ENCODE results near the gene RADIL.
"Not testable (repeated sequence)": the region's sequence is repeated elsewhere in the genome, so short reads cannot be mapped to it uniquely, and the experiment has no call there.

Gene RADIL

GRCh38 chr7:4808565-4808964 lies 75.0 kb downstream of the RADIL start:
- no peak for DNase-seq (ENCODE audit: low spot score)

- no peak for DNase-seq (ENCODE audit: low spot score)
Observed at GRCh38 chr7:4808026-4808425, 75.5 kb downstream of the RADIL start.

GRCh38 chr7:4807598-4808016 lies 75.9 kb downstream of the RADIL start:
- no peak for DNase-seq (ENCODE audit: low spot score)

- DNase-seq (ENCODE audit: low spot score), result no peak
Observed at GRCh38 chr7:4806983-4807597, 76.4 kb downstream of the RADIL start.

GRCh38 chr7:4805984-4806300 lies 77.6 kb downstream of the RADIL start:
- no peak for DNase-seq (ENCODE audit: low spot score)

GRCh38 chr7:4805110-4805983 lies 78.2 kb downstream of the RADIL start:
- DNase-seq (ENCODE audit: low spot score), result no peak

- DNase-seq (ENCODE audit: low spot score), result no peak
Observed at GRCh38 chr7:4803397-4804241, 79.9 kb downstream of the RADIL start.

- not testable (repeated sequence) for DNase-seq (ENCODE audit: low spot score)
Observed at GRCh38 chr7:4802577-4802976, 80.9 kb downstream of the RADIL start.

- no peak for DNase-seq (ENCODE audit: low spot score)
Observed at GRCh38 chr7:4801839-4802231, 81.7 kb downstream of the RADIL start.

GRCh38 chr7:4800926-4801838 lies 82.3 kb downstream of the RADIL start:
- no peak for DNase-seq (ENCODE audit: low spot score)

GRCh38 chr7:4800487-4800886 lies 83.0 kb downstream of the RADIL start:
- DNase-seq (ENCODE audit: low spot score), result no peak

- DNase-seq (ENCODE audit: low spot score), result no peak
Observed at GRCh38 chr7:4799508-4800268, 83.8 kb downstream of the RADIL start.

- DNase-seq (ENCODE audit: low spot score), result no peak
Observed at GRCh38 chr7:4798706-4799235, 84.7 kb downstream of the RADIL start.

GRCh38 chr7:4797858-4798705 lies 85.4 kb downstream of the RADIL start:
- DNase-seq (ENCODE audit: low spot score), result peak; percentile 93

GRCh38 chr7:4796453-4796852 lies 87.1 kb downstream of the RADIL start:
- DNase-seq (ENCODE audit: low spot score), result no peak

- no peak for DNase-seq (ENCODE audit: low spot score)
Observed at GRCh38 chr7:4794591-4795350, 88.7 kb downstream of the RADIL start.

GRCh38 chr7:4794171-4794570 lies 89.3 kb downstream of the RADIL start:
- not testable (repeated sequence) for DNase-seq (ENCODE audit: low spot score)

GRCh38 chr7:4793385-4793993 lies 90.0 kb downstream of the RADIL start:
- not testable (repeated sequence) for DNase-seq (ENCODE audit: low spot score)

All from D341Med (cell line).